ENCODE results near the gene CLTRN. TPM values are rescaled to one million over a fixed set of nuclear protein-coding genes. Genes with fewer than 3 reads are reported as not detected.

Gene CLTRN
- polyA plus RNA-seq, 12 donors: 0.40 to 1.0 (median 0.59) TPM; not detected in 2

Other genes with a start within 250 kb of the CLTRN start
- gene PIR, start 171.5 kb downstream of the CLTRN start, polyA plus RNA-seq (ENCODE audit: insufficient read length in 12 of 12): 1 to 10 TPM in 10 of 12 donors, not detected in 2; 2.1 to 5.4 (median 3.2) TPM
- 1 to 10 TPM in 10 of 12 donors, not detected in 2; 1.4 to 5.6 (median 2.4) TPM for gene BMX, start 164.0 kb downstream of the CLTRN start, polyA plus RNA-seq (ENCODE audit: insufficient read length in 12 of 12)
- gene ACE2, start 63.8 kb downstream of the CLTRN start, polyA plus RNA-seq (ENCODE audit: insufficient read length in 12 of 12): 10 to 100 TPM in 1 of 12 donors, under 1 TPM in 4, not detected in 7; 0.05 to 14.2 (median 0.33) TPM
- 1 to 10 TPM in 10 of 12 donors, not detected in 2; 3.2 to 9.6 (median 5.9) TPM for gene CA5B, start 73.5 kb upstream of the CLTRN start, polyA plus RNA-seq (ENCODE audit: insufficient read length in 12 of 12)
- 10 to 100 TPM in 9 of 12 donors, 1 to 10 TPM in 2, not detected in 1; 9.8 to 20.1 (median 11.4) TPM for gene ZRSR2, start 125.7 kb upstream of the CLTRN start, polyA plus RNA-seq (ENCODE audit: insufficient read length in 12 of 12)
- 10 to 100 TPM in 11 of 12 donors, not detected in 1; 38.3 to 71.2 (median 52.1) TPM for gene AP1S2, start 190.0 kb upstream of the CLTRN start, polyA plus RNA-seq (ENCODE audit: insufficient read length in 12 of 12)